ENCODE results near the gene FUT4.
"Not testable (repeated sequence)": the region's sequence is repeated elsewhere in the genome, so short reads cannot be mapped to it uniquely, and the experiment has no call there.

FUT4 gene

DNA sequence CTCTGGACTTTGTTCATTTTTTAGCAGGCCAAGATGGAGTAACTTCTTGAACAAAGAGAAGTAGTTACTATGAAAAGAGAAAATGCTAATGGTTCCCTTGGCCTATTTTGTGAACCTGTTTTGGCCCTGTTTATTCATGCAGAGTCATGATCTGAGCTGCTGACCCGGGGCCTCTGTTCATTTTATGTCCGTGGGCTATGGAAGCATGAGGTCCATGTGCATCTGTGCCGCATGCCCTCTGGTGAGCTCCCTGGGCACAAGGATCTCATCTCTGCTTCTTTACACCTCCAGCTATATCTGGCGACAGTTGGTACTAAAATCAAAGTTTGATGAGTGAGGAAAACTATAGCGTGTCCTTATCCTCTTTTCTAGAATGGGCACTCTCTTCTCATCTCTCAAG, 24.5 kb downstream of the FUT4 start:
- DNase-seq, result no peak

DNA sequence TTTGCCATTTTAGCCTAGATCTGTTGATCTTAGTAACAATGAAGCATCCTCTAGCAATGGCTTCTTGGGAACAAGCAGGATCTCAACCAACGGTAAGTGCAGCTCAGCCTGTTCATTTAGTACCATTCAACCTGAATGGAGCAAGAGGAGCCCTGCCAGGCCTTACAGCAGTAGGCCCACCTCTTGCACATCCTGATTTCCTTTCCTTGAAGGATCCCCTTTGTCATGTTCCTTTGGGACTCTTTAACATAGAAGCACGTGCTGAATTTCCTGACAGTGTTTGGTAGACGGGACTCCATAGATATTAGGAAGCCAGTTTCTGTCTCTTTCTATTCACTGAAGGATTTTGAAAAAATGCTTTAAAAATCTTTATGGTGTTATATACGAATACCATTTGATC, 25.0 kb downstream of the FUT4 start:
- no peak for DNase-seq

DNA sequence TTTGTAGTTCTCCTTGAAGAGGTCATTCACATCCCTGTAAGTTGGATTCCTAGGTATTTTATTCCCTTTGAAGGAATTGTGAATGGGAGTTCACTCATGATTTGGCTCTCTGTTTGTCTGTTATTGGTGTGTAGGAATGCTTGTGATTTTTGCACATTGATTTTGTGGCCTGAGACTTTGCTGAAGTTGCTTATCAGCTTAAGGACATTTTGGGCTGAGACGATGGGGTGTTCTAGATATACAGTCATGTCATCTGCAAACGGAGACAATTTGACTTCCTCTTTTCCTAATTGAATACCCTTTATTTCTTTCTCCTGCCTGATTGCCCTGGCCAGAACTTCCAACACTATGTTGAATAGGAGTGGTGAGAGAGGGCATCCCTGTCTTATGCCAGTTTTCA, 29.3 kb downstream of the FUT4 start:
- not testable (repeated sequence) for DNase-seq

DNA sequence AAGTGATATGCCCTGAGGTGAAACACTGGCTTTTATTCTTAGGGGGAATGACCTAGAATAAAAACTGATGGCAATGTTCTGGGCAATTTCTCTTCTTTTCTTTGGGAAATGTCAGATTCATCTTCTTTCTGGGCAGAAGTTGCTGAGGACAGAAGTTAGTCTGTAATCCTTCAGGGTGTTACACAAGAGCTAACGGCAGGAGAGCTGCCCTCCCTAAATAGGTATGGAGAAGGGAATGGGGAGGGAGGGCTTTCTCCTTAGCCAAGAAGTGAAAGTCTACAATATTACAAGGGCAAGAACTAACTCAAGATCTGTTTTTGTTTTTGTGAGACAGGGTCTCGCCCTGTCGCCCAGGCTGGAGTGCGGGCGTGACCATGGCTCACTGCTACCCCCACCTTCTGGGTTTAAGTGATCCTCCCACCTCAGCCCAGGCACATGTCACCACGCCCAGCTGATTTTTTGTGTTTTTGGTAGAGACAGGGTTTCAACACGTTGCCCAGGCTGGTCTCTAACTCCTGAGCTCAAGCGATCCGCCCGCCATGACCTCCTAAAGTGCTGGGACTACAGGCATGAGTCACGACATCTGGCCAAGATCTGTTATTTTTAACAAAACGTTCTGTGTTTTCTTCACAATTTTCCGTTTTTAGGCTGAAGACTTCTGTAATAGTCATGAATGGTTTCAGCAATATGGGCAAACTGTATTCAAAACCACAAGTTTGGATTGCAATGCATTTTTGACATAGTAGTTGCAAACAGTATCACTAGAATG, 30.7 kb downstream of the FUT4 start:
- peak; percentile 100 for DNase-seq

DNA sequence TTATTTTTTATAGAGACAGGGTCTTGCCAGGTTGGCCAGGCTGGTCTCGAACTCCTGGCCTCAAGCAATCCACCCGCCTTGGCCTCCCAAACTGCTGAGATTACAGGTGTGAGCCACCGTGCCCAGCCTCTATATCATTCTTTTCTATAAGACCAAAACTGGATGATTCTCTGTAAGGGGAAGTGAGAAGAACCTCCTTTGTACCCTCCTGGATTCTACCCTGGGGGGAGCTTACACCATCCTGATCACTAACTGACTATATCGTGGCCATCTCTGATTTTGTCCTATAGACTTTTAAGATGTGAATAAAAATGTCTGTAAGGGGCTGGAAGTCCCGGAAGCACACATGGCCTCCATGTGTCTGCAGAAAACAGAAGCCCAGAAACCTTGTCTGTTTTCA, 32.6 kb downstream of the FUT4 start:
- DNase-seq, result peak; percentile 73

DNA sequence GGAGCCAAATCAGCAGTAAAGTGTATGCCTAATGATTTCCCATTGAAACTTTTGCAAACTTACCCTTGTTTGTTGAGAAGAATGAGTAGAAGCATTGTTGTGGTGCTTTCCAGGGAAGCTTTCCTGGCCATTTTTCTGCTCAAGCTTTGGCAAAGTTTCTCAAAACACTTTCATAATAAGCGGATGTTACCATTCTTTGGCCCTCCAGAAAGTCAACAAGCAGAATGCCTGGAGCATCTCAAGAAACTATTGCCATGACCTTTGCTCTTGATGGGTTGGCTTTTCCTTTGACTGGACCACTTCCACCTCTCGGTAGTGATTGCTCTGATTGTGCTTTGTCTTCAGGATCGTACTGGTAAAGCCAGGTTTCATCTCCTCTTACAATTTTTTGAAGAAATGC, 34.1 kb downstream of the FUT4 start:
- DNase-seq, result no peak

DNA sequence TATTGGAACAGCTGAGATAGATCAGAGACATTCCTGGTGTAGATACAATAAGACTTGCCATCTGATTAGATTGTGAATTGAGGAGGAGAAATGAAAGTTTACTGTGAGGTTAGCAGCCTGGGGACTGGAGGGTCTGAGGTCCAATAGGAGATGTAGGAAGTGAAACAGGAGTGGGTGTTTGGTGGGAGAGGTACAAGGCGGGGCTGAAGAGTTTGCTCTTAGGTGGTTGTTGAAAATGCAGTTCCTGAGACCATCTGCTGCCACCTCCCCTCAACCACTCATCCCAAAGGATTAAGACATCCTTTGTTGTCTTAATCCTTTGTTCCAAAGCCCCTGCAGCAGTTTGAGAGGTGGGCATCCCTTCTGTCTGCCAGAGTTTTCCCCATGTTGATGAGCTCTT, 38.2 kb downstream of the FUT4 start:
- peak; percentile 84 for DNase-seq

DNA sequence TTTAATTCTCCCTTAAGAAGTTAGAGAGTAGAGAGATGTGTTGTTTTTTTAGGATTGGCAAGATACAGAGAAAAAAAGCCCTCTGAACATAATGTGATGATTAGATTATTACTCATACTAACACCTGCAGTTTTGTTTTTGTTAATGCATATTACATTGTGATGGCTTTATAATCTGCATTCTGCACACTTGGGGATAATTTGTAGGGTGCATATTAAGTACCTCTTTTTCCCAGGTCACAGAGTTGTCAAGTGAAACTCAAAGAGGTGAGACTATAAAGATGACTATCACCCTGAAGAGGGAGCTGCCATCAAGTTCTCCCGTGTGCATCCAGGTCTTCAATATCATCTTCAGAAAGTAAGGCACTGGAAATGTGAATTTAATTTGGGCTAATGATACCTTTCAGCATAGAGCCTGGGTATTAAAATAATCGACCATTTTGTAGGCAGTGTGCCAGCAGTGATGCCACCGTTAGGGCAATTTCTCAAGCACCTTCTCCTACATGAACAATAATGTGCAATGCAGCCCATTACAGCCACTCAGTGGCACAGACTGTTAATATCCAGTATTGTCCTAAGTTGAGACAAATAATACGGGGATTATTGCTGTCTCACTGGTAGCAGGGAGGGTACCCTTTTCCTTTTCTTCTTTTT, 39.6 kb downstream of the FUT4 start:
- peak; percentile 30 for DNase-seq

DNA sequence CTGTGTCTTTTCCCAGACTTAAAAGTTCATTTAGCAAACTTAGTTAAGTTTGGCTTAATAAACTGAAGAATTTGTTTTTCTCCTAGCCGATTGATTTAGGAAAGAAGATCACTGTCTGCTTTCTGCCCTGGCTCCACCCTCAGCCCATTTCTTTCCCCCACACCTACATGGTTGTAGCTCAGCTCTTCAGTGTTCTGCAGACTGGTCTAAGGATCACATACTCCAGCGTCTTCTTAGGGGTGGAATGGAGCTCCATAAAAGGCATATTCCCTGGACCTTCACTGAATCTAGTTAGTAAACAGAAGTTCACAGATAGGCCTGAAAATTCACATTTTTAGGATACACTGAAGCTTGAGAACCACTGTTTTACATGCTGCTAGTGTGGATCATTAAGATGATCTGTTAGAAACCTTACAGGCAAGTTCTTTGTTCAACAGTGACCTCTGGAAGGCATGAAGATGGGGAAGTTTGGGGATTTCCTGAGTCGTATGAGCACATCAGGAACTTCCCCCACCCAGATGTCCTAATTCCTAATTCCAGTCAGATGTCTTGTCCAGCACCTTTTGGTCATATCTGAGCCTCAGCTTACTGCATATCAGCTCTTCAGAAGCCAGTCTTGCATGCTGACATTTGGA, 40.3 kb downstream of the FUT4 start:
- peak; percentile 80 for DNase-seq

DNA sequence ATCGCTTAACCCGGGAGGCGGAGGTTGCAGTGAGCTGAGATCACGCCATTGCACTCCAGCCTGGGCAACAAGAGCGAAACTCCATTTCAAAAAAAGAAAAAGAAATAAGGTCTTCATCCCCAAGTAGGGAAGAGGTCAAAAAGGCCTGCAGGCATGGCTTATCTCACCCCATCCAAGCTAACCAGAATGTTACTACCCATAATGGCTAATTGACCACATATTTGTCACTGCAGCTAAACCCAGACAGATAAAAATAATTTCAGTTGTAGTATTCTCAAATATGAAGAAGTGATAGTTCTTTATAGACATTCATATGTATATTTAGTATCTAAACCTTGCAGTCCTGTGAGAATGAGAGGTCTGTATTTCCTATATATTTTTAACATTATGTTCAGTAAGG, 41.3 kb downstream of the FUT4 start:
- peak; percentile 30 for DNase-seq

DNA sequence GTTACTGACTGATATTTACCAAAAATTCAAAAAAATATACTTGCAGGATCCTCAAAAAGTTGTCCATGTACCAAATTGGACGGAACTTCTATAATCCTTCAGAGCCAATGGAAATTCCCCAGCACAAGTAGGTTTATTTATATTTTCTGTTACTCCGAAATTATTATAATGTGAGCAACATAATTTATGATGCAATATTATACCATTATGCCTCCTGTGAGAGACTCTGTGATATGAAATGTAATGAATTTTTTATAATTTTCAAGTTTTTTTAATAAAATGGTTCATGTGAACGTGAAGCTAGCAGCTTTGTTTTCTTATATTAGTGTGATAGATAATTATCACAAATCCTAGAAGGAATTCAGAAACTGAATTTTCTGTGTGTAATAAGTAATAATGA, 41.7 kb downstream of the FUT4 start:
- DNase-seq, result no peak

DNA sequence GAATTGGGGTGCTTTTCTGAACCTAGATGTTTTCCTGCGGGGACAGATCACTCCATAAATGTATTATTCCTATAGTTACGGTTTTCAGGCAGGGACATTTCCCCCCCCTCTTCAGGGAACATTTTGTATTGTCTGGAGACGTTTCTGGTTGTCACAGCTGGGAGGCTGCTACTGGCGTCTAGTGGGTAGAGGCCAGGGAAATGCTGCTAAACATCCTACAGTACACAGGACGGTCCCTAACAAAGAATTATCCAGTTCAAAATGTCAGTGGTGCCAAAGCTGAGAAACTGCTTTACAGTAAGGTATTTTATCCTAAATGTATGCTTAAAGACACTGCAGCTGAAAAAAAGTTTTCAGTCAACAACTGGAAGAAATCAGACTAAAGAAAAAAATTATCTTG, 42.8 kb downstream of the FUT4 start:
- no peak for DNase-seq

DNA sequence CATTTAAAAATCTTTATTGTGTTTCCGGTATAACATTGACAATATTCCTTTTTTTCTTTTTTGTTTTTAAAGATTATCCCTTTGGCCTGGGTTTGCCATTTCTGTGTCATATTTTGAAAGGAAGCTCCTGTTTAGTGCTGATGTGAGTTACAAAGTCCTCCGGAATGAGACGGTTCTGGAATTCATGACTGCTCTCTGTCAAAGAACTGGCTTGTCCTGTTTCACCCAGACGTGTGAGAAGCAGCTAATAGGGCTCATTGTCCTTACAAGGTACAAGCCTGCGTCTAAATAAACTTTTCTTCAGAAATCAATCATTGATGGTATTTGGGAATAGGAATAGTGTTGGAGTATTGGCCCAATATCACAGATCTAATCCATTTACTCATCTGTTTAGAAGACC, 43.3 kb downstream of the FUT4 start:
- no peak for DNase-seq

DNA sequence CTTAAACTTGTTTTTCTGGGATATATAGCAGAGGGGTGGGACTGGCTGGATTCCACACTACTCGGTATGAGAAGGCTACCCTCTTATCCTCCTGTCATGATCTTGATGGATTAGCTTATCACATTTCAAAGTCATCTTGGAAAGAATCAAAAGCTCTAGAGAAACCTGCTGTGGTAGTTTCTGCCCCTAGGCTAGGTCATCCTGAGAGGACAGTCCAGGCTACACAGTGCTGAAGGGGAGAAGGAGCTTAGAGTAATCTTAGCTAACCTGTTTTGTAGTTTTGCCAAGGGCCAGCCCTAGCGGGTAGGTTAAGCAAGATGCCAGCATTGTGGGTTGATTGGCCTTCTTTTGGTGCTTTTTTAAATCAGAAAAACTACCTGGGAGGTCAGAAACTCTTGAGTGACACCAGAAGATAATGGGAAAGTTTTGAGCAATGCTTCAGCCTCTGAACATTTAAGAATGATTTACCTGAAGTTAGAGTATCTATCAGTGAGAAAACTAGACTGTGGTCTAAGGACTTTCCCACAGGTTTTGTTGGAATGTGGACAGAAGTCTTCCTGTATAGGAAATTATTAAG, 44.7 kb downstream of the FUT4 start:
- DNase-seq, result no peak

DNA sequence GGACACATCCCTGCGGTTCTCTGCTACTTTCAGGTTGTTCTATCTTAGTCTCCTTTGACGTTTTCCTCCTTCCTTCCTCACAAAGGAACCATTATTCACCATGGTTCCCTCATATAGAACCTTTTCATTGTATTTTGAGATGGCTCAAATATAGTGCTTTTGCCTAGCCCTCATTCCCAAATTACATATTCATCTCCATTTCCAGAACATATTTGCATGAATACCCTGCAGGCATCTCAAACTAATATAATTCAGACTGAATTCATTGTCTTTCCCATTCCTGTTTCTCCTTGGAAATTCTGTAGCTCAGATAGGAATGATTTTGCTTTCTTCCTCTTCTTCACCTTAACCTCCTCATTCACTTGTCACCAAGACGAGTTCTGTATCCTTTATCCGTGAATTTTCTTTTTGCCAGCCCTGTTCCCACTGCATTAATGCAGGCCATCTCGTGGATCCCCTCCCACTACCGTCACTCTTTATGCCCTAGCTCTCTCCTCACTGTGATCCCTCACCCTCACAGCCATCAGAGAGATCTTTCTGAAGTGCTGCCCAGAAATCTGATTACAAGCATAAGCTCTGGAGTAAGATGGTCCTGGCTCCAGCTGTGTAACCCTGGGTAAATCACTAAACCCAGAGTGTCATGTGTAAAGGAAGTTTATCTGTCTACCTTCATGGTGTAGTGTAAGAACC, 46.8 kb downstream of the FUT4 start:
- DNase-seq, result no peak

DNA sequence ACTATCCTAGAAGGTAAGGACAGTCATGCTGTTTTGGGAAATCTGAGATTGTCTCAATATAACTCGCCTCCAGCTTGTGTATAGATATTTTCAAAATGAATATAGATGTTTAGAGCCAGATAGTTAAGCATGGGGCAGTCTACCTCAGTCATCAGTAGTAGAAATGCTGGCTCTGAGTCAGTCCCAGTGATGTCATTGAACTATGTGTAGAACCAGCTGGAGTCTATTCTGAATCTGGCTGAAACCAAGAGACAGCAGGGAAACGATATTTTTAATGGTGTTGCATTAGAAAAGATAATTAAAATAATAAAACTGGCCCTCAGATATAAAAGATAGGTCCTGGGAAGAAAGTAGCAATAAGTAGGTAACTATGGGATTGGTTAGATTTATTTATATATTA, 49.3 kb downstream of the FUT4 start:
- DNase-seq, result no peak

DNA sequence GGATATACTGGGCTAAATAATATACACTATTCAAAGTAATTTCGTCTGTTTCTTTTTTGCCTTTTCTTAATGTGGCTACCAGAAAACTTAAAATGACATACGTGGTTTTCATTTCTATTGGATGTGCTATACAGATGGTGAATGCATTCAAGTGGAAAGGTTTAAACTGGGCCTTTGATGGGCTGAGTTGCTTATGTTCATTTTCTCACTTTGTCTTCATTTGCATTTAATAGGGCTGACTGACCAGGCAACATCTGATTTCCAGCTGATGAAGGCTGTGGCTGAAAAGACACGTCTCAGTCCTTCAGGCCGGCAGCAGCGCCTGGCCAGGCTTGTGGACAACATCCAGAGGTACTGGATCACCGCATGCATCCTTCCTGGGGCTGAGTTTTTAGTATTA, 51.4 kb downstream of the FUT4 start:
- DNase-seq, result no peak

DNA sequence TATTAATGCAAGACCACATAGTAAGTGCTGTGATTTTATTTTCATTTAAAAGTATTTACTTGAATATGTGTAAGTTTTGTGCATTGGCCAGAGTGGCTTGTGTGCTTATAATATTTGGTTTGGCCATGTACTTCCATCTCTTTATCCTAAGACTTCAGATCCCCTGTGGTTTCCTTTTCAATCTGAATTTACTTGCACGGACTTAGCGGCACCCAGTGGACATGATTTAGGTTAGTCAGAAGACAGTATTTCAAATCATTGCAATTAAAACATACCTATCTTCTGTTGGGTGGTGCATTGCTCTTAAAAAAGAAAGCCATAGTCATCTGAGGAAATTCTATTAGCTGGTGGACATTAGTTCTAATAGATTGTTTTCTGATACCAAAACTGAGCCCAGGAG, 54.2 kb downstream of the FUT4 start:
- DNase-seq, result peak; percentile 18
